ENCODE data around the gene SARS1. TPM values are rescaled to one million over a fixed set of nuclear protein-coding genes. Genes with fewer than 3 reads are reported as not detected.

SARS1 gene
- total RNA-seq, 3 donors from 2014 or later (not counting 1 experiment from before 2014, with no cell fraction given), result 95.6 to 122 (median 106) TPM

- no peak overlapping the region for H3K4me3 Mint-ChIP-seq
- 48% methylated on average over 14 of the region's 14 CpGs for WGBS (ENCODE audit: insufficient coverage)
Observed at GRCh38 chr1:109193653-109194590, 19.8 kb upstream of the SARS1 start.

GRCh38 chr1:109197158-109198042 lies 16.3 kb upstream of the SARS1 start:
- TF ChIP-seq CTCF (IDR thresholded peaks at IDR 0.05), result no peak
- intact Hi-C loops (cut with micrococcal nuclease), result no loop called here

More at GRCh38 chr1:109193653-109194590, 19.8 kb upstream of the SARS1 start:
- no peaks in the 10 kb centered on the region for H3K27me3 ChIP-seq (ENCODE audit: control insufficient read depth, insufficient read depth, low read length)
- no peak overlapping the region for H3K4me3 ChIP-seq (ENCODE audit: low read length)
- H3K27ac ChIP-seq (ENCODE audit: low read length), result no peak overlapping the region
- H3K27me3 Mint-ChIP-seq (ENCODE audit: low read depth in 2 of 2), result peaks cover 0 to 8% of the 10 kb centered on the region in 2 donors
- no peaks in the 10 kb centered on the region for H3K9me3 ChIP-seq (ENCODE audit: control insufficient read depth, insufficient read depth, low read length)
- peak; percentile 67 for TF ChIP-seq CTCF (IDR thresholded peaks at IDR 0.05)
- H3K27ac Mint-ChIP-seq, result no peak overlapping the region
- ATAC-seq, result peak; percentile 72 to 91 (median 79)
- peak; percentile 39 to 66 for DNase-seq
- H3K36me3 Mint-ChIP-seq, result no peaks in the 10 kb centered on the region
- no peaks in the 10 kb centered on the region for H3K36me3 ChIP-seq (ENCODE audit: control insufficient read depth, insufficient read depth, low read length)
- intact Hi-C loops (cut with micrococcal nuclease), result no loop called here
- peaks cover 0 to under 1% of the 10 kb centered on the region in 2 donors for H3K4me1 Mint-ChIP-seq
- H3K9me3 Mint-ChIP-seq, result no peaks in the 10 kb centered on the region
- H3K4me1 ChIP-seq (ENCODE audit: control insufficient read depth, insufficient read depth, low read length), result no peaks in the 10 kb centered on the region

GRCh38 chr1:109198043-109198695 lies 15.5 kb upstream of the SARS1 start:
- intact Hi-C loops (cut with micrococcal nuclease), result no loop called here

More at GRCh38 chr1:109197158-109198042, 16.3 kb upstream of the SARS1 start:
- no peak overlapping the region for H3K27ac Mint-ChIP-seq
- no peak overlapping the region for H3K27ac ChIP-seq (ENCODE audit: low read length)
- peaks cover 8% of the 10 kb centered on the region in 2 donors for H3K27me3 Mint-ChIP-seq (ENCODE audit: low read depth in 2 of 2)
- H3K9me3 ChIP-seq (ENCODE audit: control insufficient read depth, insufficient read depth, low read length), result no peaks in the 10 kb centered on the region
- H3K4me3 Mint-ChIP-seq, result no peak overlapping the region
- ATAC-seq (no peak), DNase-seq (no peak)
- H3K27me3 ChIP-seq (ENCODE audit: control insufficient read depth, insufficient read depth, low read length), result no peaks in the 10 kb centered on the region
- WGBS (ENCODE audit: insufficient coverage), result 78% methylated on average over 10 of the region's 10 CpGs
- no peaks in the 10 kb centered on the region for H3K36me3 ChIP-seq (ENCODE audit: control insufficient read depth, insufficient read depth, low read length)
- H3K4me1 ChIP-seq (ENCODE audit: control insufficient read depth, insufficient read depth, low read length), result peaks cover 7% of the 10 kb centered on the region
- peaks cover 0 to 15% of the 10 kb centered on the region in 2 donors for H3K4me1 Mint-ChIP-seq
- no peak overlapping the region for H3K4me3 ChIP-seq (ENCODE audit: low read length)
- no peaks in the 10 kb centered on the region for H3K36me3 Mint-ChIP-seq
- no peaks in the 10 kb centered on the region for H3K9me3 Mint-ChIP-seq

More at GRCh38 chr1:109198043-109198695, 15.5 kb upstream of the SARS1 start:
- H3K27me3 Mint-ChIP-seq (ENCODE audit: low read depth in 2 of 2), result peaks cover 8 to 13% of the 10 kb centered on the region in 2 donors
- Histone ChIP-seq H3K4me1 (ENCODE audit: control insufficient read depth, insufficient read depth, low read length) (peaks cover 7% of the 10 kb centered on the region), H3K4me3 (ENCODE audit: low read length) (no peak overlapping the region), H3K27ac (ENCODE audit: low read length) (no peak overlapping the region), H3K9me3 (ENCODE audit: control insufficient read depth, insufficient read depth, low read length) (no peaks in the 10 kb centered on the region), H3K27me3 (ENCODE audit: control insufficient read depth, insufficient read depth, low read length) (no peaks in the 10 kb centered on the region), H3K36me3 (ENCODE audit: control insufficient read depth, insufficient read depth, low read length) (no peaks in the 10 kb centered on the region)
- H3K4me1 Mint-ChIP-seq, result peaks cover 0 to 15% of the 10 kb centered on the region in 2 donors
- no peaks in the 10 kb centered on the region for H3K36me3 Mint-ChIP-seq
- 87% methylated on average over 4 of the region's 6 CpGs for WGBS (ENCODE audit: insufficient coverage)
- H3K4me3 Mint-ChIP-seq, result no peak overlapping the region
- no peak for DNase-seq
- no peak for ATAC-seq
- H3K9me3 Mint-ChIP-seq, result no peaks in the 10 kb centered on the region
- H3K27ac Mint-ChIP-seq, result no peak overlapping the region
- no peak for TF ChIP-seq CTCF (IDR thresholded peaks at IDR 0.05)

Data from natural killer cell (primary cell).